GM12875 (cell line): ENCODE data around the gene MUC3A.

Source experiments
- H3K4me3 ChIP-seq: one replicate; pipeline ENCODE4 v1.5.1; 2011; ENCODE audit warnings: low read depth, low read length, control low read depth
- TF ChIP-seq, protein P1 (sequence below): IDR thresholded peaks from 2 replicates; pipeline ENCODE4 v1.5.1; 2011; ENCODE audit warnings: low read depth, mild to moderate bottlenecking, control low read depth, inconsistent platforms, low read length, moderate library complexity, borderline replicate concordance; ENCODE audit not compliant: insufficient read depth

The MUC3A gene

GRCh38 chr7:101009629-101010028 lies 60.3 kb downstream of the MUC3A start:
- no peak overlapping the region for H3K4me3 ChIP-seq
- TF ChIP-seq, protein P1, sequence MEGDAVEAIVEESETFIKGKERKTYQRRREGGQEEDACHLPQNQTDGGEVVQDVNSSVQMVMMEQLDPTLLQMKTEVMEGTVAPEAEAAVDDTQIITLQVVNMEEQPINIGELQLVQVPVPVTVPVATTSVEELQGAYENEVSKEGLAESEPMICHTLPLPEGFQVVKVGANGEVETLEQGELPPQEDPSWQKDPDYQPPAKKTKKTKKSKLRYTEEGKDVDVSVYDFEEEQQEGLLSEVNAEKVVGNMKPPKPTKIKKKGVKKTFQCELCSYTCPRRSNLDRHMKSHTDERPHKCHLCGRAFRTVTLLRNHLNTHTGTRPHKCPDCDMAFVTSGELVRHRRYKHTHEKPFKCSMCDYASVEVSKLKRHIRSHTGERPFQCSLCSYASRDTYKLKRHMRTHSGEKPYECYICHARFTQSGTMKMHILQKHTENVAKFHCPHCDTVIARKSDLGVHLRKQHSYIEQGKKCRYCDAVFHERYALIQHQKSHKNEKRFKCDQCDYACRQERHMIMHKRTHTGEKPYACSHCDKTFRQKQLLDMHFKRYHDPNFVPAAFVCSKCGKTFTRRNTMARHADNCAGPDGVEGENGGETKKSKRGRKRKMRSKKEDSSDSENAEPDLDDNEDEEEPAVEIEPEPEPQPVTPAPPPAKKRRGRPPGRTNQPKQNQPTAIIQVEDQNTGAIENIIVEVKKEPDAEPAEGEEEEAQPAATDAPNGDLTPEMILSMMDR, result no peak

DNA sequence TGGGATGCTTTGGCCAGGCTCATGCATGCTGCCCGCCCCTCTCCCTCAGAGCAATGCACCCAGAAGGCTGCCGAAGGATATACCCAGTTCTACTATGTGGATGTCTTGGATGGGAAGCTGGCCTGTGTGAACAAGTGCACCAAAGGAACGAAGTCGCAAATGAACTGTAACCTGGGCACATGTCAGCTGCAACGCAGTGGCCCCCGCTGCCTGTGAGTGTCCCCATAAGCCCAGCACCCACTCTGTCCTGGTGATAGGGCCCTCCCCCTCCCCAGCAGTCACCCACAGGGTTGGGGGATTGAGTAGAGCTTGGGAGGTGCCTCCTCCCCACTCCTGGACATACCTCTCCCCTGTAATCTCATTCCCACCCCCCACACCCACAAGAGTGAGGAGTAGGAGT lies 63.6 kb downstream of the MUC3A start:
- no peak overlapping the region for H3K4me3 ChIP-seq
- TF ChIP-seq, protein P1, result no peak

GRCh38 chr7:101015626-101016025 lies 66.3 kb downstream of the MUC3A start:
- TF ChIP-seq, protein P1, result no peak
- no peak overlapping the region for H3K4me3 ChIP-seq

- TF ChIP-seq, protein P1, result no peak
- H3K4me3 ChIP-seq, result peak overlapping the region; percentile 78
These were observed 67.9 kb downstream of the MUC3A start for GRCh38 chr7:101017064-101017777.
